ENCODE data around the gene CARS2.

CARS2 gene

DNA sequence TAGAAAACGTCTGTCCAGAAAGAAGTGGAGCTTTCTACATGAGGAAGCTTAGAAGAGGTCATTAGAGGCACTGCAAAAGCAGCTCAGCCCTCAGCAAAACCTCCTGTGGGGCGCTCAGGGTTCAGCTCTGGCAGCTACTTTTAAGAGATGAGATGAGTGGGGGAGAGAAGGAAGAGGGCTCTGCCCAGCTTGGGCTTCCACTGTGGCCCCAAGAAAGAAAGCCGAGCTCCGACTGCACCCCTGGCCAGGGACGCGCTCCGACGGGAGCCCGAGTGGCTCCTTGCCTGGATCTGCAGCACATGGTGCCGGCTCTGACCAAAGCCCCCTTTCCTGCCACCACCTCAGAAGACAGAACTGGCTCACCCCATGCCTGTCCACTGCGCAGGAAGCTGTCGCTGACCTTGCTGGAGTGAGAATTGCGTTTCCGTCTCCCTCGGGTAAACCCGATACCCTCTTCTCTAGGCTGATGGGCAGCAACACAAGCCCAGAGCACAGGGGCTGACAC is 54.1 kb downstream of the CARS2 start:
- Histone ChIP-seq H3K4me3 (no peak overlapping the region), H3K27ac (no peak overlapping the region)
- TF ChIP-seq, protein P1, sequence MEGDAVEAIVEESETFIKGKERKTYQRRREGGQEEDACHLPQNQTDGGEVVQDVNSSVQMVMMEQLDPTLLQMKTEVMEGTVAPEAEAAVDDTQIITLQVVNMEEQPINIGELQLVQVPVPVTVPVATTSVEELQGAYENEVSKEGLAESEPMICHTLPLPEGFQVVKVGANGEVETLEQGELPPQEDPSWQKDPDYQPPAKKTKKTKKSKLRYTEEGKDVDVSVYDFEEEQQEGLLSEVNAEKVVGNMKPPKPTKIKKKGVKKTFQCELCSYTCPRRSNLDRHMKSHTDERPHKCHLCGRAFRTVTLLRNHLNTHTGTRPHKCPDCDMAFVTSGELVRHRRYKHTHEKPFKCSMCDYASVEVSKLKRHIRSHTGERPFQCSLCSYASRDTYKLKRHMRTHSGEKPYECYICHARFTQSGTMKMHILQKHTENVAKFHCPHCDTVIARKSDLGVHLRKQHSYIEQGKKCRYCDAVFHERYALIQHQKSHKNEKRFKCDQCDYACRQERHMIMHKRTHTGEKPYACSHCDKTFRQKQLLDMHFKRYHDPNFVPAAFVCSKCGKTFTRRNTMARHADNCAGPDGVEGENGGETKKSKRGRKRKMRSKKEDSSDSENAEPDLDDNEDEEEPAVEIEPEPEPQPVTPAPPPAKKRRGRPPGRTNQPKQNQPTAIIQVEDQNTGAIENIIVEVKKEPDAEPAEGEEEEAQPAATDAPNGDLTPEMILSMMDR (IDR thresholded peaks at IDR 0.05): no peak
- no peak for DNase-seq (ENCODE audit: low spot score)

DNA sequence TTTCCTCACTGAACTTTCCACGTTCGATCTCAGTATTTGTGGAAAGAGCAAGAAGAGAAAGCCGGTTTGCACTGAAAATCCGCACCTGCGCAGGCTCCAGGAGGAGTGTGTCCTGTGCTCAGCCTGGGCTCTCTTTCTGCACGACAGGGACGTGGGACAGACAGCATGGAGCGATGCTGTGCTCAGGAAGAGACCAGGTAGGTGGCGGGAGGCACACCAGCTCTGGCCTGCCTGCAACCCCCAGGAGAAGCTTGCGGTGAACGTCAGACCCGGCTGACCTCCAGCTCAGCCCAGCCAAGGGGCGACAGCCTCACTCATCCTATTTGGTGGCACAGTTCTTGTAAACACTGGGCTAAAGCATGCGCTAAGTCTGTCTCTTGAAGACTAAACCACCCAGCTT is 54.6 kb downstream of the CARS2 start:
- TF ChIP-seq, protein P1 (IDR thresholded peaks at IDR 0.05): no peak
- H3K27ac ChIP-seq: no peak overlapping the region
- H3K4me3 ChIP-seq: no peak overlapping the region
- no peak for DNase-seq (ENCODE audit: low spot score)

DNA sequence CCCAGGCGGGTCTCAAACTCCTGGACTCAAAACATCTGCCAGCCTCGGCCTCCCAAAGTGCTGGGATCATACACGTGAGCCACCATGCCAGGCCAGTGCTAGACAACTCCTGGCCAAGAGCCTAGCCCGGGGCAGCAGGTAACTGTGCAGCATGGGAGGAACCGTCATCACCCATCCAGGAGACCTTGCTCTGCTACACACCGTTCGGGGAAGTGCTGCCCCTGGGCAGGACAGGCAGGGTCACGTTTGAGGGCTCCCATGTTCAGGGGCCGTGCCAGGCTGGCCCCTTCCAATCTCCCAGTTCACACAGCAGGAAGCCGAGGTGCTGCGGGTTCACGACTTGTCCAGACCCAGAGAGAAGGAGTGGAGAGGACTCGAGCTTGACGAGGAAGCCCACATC is 55.5 kb downstream of the CARS2 start:
- H3K4me3 ChIP-seq: no peak overlapping the region
- DNase-seq (ENCODE audit: low spot score): no peak

DNA sequence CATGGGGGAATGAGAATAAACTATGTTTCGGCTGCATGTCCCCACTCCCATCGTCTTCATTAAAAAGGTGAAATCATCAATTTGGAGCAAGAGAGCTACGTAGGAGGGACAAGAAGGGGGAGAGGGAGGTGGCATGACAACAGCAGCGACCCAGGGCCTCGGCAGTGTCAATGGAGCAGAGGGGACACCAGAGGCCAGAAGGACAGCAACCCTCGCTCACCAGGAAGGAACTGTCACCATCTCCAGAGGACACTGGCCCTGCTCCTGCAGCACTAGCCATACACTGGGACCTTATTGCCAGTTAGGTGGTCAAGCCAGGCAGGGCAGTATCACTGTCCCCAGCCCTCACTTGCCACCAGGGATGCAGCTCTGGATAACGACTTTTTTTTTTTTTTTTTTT is 56.4 kb downstream of the CARS2 start:
- Histone ChIP-seq H3K27ac (no peak overlapping the region), H3K4me3 (no peak overlapping the region)
- TF ChIP-seq, protein P1 (IDR thresholded peaks at IDR 0.05): no peak
- DNase-seq (ENCODE audit: low spot score): no peak

More for the DNA sequence above, 55.5 kb downstream of the CARS2 start:
- H3K27ac ChIP-seq: no peak overlapping the region
- TF ChIP-seq, protein P1 (IDR thresholded peaks at IDR 0.05): no peak

DNA sequence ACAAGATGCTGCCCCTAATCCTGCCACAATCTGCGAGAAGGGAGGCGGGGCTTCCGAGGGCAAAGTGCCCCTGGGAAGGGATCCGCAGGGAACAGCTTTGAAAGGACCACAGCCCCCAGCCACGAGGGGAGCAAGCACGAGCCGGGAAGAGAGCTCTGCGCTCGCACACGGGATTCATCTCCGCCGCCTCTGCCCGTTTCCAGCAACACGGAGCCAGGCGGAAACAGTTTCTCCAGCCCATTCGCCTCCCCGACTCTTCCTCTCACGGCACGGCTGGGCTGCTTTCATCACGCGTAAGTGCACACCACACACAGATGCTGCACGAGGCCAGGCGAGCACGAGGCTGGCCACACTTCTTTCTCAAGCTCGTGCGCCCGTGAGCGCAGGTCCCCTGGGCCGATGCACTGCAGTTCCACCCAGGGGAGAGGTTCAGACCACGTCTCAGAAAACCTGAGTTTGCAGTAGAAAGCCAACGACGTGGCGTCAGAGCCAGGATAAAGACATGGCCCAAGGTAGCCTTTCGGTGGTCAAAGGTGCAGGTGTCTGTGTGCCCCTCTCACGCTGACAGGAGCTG is 57.0 kb downstream of the CARS2 start:
- no peak for DNase-seq (ENCODE audit: low spot score)
- Histone ChIP-seq H3K27ac (no peak overlapping the region), H3K4me3 (no peak overlapping the region)
- TF ChIP-seq, protein P1 (IDR thresholded peaks at IDR 0.05): no peak

DNA sequence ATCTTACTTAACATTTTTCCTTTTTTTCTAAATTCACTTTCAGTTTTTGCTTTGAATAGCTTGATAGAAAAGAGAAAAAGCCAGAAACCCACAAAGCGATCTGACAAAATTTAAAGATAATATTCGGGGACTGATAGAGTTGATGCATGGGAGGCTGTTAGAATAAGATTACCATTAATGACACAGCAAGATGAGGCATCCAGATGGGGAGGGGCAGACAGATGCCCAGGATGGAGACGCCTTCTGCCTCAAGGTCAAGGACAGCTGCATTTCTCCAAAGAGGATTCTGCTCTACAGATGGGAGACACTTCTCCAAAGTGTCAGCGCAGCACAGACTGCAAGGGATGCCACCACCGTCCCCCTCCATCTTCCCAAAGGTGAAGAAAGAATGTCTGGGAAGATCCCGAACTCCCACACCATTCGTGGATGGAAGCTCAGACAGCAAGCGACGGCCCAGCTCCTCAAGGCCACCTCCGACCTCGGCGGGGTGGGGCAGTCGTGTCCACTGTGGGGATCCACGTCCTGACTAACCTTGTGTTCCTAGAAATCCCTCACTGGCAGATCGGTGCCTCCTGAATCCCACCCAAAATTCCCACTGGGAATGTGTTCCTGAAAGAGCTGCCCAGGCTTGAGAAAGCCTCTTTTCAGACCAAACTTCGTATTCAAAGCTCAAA is 57.6 kb downstream of the CARS2 start:
- DNase-seq (ENCODE audit: low spot score): no peak
- TF ChIP-seq, protein P1 (IDR thresholded peaks at IDR 0.05): no peak
- H3K4me3 ChIP-seq: no peak overlapping the region
- H3K27ac ChIP-seq: no peak overlapping the region

DNA sequence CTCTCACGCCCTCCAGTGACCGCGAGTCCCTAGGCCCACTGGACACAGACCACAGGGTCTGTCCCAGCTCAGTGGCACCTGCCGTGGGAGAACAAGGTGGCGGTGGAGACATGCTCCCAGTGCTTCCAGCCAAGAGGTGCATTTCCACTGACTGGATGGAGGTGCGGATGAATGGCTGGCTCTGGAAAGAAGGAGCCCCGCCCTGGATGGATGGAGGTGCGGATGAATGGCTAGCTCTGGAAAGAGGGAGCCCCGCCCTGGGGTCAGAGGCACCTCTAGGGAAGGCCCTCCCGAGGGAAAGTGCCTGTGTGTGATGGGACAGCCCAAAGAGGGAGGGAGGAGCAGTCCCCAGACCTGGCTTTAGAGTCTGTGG is 58.6 kb downstream of the CARS2 start:
- Histone ChIP-seq H3K4me3 (no peak overlapping the region), H3K27ac (no peak overlapping the region)
- no peak for DNase-seq (ENCODE audit: low spot score)
- TF ChIP-seq, protein P1 (IDR thresholded peaks at IDR 0.05): no peak

Data from coronary artery (tissue), 2 donors.